OCI-LY3 (cell line): ENCODE results near the gene KRT39.

Experiments
- EZH2phosphoT487 ChIP-seq: fragments of 200-600 bp; shearing (Covaris generic); IDR thresholded peaks from 2 replicates; pipeline ENCODE4 v1.6.1; 2018; ENCODE audit warnings: antibody characterized with exemption, mixed run types, low read depth
- TF ChIP-seq, protein P1 (sequence below): fragments of 200-600, 300-600 bp; sonication (generic); IDR thresholded peaks from 2 replicates; pipeline ENCODE4 v1.5.1; 2014; ENCODE audit warnings: antibody characterized with exemption, low read length, low read depth

DNA sequence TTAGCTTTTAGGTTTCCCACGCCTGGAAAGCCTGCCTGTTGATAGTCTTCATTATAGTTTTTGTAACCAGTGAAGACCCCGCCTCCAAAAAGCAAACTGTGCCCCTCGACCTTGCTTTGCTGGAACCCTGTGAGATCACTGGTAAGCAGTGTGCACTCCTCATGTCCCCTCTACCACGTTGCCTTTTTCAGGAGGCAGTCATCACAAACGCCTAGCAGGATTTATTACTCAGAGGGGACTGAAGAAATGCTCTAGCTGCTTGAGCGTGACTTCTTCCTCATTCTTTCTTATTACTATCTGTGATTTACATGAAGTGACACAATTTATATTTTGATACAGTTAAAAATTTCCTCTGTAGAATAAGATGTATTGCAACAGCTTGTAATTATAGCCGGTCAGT is 48.7 kb upstream of the KRT39 start:
- TF ChIP-seq, protein P1, sequence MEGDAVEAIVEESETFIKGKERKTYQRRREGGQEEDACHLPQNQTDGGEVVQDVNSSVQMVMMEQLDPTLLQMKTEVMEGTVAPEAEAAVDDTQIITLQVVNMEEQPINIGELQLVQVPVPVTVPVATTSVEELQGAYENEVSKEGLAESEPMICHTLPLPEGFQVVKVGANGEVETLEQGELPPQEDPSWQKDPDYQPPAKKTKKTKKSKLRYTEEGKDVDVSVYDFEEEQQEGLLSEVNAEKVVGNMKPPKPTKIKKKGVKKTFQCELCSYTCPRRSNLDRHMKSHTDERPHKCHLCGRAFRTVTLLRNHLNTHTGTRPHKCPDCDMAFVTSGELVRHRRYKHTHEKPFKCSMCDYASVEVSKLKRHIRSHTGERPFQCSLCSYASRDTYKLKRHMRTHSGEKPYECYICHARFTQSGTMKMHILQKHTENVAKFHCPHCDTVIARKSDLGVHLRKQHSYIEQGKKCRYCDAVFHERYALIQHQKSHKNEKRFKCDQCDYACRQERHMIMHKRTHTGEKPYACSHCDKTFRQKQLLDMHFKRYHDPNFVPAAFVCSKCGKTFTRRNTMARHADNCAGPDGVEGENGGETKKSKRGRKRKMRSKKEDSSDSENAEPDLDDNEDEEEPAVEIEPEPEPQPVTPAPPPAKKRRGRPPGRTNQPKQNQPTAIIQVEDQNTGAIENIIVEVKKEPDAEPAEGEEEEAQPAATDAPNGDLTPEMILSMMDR = no peak
- TF ChIP-seq EZH2phosphoT487 = no peak
